HG02623 (cell line): ENCODE results near the gene GRIN2A.

ENCODE experiments used
- ATAC-seq: cut with Tn5 transposase; IDR thresholded peaks from one replicate; pipeline ENCODE4 v1.9.1; 2021; ENCODE audit warnings: moderate library complexity; ENCODE audit not compliant: unreplicated experiment

The GRIN2A gene

GRCh38 chr16:10188236-10188635 lies 6.0 kb upstream of the GRIN2A start:
- ATAC-seq, result no peak

- ATAC-seq, result no peak
These were observed 749 bp downstream of the GRIN2A start for GRCh38 chr16:10181196-10182162.

- ATAC-seq, result no peak
These were observed 1.5 kb downstream of the GRIN2A start for GRCh38 chr16:10180771-10181163.

GRCh38 chr16:10180042-10180770 lies 2.0 kb downstream of the GRIN2A start:
- ATAC-seq, result no peak

GRCh38 chr16:10178526-10178925 lies 3.7 kb downstream of the GRIN2A start:
- no peak for ATAC-seq

GRCh38 chr16:10178080-10178479 lies 4.1 kb downstream of the GRIN2A start:
- no peak for ATAC-seq

- no peak for ATAC-seq
These were observed 9.2 kb downstream of the GRIN2A start for GRCh38 chr16:10172848-10173655.

- ATAC-seq, result no peak
These were observed 11.0 kb downstream of the GRIN2A start for GRCh38 chr16:10171221-10171620.

GRCh38 chr16:10169904-10170410 lies 12.3 kb downstream of the GRIN2A start:
- ATAC-seq, result no peak

- no peak for ATAC-seq
These were observed 13.2 kb downstream of the GRIN2A start for GRCh38 chr16:10169031-10169430.

GRCh38 chr16:10168258-10168657 lies 14.0 kb downstream of the GRIN2A start:
- ATAC-seq, result no peak

GRCh38 chr16:10165643-10166042 lies 16.6 kb downstream of the GRIN2A start:
- ATAC-seq, result no peak

GRCh38 chr16:10162981-10163380 lies 19.2 kb downstream of the GRIN2A start:
- no peak for ATAC-seq

GRCh38 chr16:10156099-10156498 lies 26.1 kb downstream of the GRIN2A start:
- ATAC-seq, result no peak

GRCh38 chr16:10154389-10154788 lies 27.8 kb downstream of the GRIN2A start:
- ATAC-seq, result no peak

GRCh38 chr16:10153985-10154384 lies 28.2 kb downstream of the GRIN2A start:
- ATAC-seq, result no peak

GRCh38 chr16:10151718-10152117 lies 30.5 kb downstream of the GRIN2A start:
- ATAC-seq, result no peak

GRCh38 chr16:10150906-10151305 lies 31.3 kb downstream of the GRIN2A start:
- ATAC-seq, result no peak

- ATAC-seq, result no peak
These were observed 36.6 kb downstream of the GRIN2A start for GRCh38 chr16:10145542-10146035.

- no peak for ATAC-seq
These were observed 40.6 kb downstream of the GRIN2A start for GRCh38 chr16:10141671-10142070.

GRCh38 chr16:10138881-10139280 lies 43.3 kb downstream of the GRIN2A start:
- no peak for ATAC-seq
